KOPT-K1 (cell line): ENCODE data around the gene KNDC1.

Source experiments
- H3K27ac ChIP-seq: fragments of 200-600 bp; sonication (generic); 2 replicates; pipeline ENCODE4 v1.5.1; 2016; ENCODE audit warnings: antibody characterized with exemption, mild to moderate bottlenecking, low read depth, low read length; ENCODE audit not compliant: poor library complexity, severe bottlenecking
- H3K36me3 ChIP-seq: fragments of 200-600 bp; sonication (generic); 2 replicates; pipeline ENCODE4 v1.5.1; 2017; ENCODE audit warnings: antibody characterized with exemption, mild to moderate bottlenecking, low read length, moderate library complexity; ENCODE audit not compliant: insufficient read depth
- H3K9me3 ChIP-seq: fragments of 200-600 bp; sonication (generic); 2 replicates; pipeline ENCODE4 v1.5.1; 2017; ENCODE audit warnings: antibody characterized with exemption, low read length, mild to moderate bottlenecking; ENCODE audit not compliant: insufficient read depth, poor library complexity, severe bottlenecking

KNDC1 gene

GRCh38 chr10:133196936-133197758 lies 37.1 kb downstream of the KNDC1 start:
- Histone ChIP-seq H3K27ac (no peak overlapping the region), H3K9me3 (no peaks in the 10 kb centered on the region), H3K36me3 (no peaks in the 10 kb centered on the region)

GRCh38 chr10:133197786-133198185 lies 37.8 kb downstream of the KNDC1 start:
- no peaks in the 10 kb centered on the region for H3K36me3 ChIP-seq
- no peak overlapping the region for H3K27ac ChIP-seq
- H3K9me3 ChIP-seq = no peaks in the 10 kb centered on the region

DNA sequence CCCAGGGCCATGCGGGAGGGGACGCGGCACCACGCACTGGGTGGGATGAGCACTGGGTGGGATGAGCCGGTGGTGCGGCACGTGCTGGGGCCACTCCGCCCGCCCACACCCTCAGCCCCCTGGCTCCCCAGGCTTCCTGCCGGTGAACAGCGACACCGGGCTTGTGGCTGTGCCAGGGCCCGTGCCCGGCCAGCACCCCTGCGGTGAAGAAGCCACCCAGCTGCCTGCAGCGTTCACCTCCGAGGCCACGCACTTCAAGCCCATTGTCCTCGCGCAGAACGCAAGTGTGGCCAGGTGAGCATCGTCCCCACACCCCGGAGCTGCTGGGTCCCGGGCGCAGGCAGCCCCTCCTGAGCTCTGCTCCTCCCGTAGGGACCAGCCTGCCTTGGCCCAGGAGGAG lies 38.2 kb downstream of the KNDC1 start:
- no peaks in the 10 kb centered on the region for H3K36me3 ChIP-seq
- no peak overlapping the region for H3K27ac ChIP-seq
- no peaks in the 10 kb centered on the region for H3K9me3 ChIP-seq

DNA sequence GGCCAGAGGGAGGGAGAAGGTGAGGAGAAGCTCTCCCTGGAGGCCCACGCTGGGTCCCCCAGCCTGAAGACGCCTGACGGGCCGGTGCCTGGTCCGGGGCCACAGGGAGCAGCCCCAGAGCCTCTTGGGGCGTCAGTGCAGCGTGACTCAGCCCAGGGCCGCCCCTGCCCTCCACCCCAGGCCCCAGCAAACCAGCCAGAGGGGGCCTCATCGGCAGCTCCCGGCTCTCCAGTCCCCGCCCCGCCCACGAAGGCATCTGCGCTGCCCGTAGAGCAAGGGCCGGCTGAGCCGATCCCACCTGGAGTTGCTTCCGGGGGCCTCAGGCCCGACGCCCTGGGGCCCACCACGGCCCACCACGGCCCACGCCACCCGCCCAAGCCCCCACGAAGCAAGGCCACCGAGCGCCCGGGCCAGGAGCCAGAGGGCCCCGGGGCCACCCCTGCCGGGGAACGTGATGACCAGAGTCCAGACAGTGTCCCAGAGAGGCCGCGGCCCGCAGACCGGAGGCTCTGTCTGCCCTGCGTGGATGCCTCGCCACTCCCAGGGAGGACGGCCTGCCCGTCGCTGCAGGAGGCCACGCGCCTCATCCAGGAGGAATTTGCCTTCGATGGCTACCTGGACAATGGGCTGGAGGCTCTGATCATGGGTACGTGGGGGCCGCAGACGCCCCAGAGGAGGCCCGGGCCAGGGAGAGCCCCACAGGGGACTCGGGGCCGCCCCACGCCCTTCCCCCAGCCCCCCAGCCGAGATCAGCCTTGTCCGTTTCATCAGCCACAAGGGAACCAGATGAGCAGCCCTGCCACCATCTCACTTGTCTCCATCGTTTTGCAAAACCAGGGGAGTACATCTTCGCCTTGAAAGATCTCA lies 38.8 kb downstream of the KNDC1 start:
- Histone ChIP-seq H3K9me3 (no peaks in the 10 kb centered on the region), H3K27ac (no peak overlapping the region), H3K36me3 (no peaks in the 10 kb centered on the region)

DNA sequence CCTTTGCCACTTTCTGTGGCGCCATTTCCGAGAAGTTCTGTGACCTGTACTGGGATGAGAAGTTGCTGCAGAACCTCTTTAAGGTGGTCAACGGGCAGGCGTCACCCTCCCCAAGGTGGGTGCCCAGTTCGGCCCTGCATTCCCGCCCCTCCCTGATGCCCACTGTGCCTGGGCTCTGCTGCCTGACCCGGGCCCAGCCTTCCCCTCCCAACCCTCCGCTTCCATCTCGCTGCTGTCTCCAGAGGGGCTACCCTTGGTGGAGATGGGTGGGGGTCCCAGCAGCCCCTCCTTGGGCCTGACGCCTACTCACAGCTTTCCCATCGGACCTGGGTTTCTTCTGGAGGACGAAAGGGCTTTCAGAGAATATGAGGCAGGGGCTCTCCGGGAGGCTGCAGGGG lies 39.5 kb downstream of the KNDC1 start:
- Histone ChIP-seq H3K36me3 (no peaks in the 10 kb centered on the region), H3K9me3 (no peaks in the 10 kb centered on the region), H3K27ac (no peak overlapping the region)

DNA sequence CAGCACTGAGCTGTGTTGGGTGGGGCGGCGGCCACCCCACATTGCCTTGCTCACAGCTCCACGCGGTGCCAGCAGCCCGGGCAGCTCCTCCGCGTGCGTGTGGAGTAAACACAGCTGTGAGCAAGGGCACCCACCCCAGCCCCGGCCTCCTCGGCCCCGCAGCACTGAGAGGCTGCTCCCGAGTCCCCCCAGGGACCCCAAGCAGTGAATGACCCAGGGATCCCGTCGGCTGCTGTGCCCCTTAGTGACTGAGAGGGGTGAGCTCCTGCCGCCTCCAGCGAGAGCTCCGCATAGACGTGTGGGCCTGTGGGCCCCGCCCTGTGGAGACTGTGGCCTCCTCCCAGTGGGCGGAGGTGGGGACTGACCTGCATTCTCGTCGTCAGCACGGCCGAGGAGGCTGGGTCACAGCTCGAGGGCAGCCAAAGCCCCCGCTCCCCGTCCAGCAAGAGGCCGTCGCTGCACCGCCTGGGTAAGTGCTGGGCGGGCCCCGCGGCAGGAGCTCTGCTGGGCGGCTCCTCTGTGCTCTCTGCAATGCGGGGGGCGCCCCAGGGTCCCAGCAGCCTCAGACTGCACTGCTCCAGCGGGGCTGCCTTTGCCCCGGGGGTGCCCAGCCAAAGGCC lies 40.1 kb downstream of the KNDC1 start:
- Histone ChIP-seq H3K27ac (no peak overlapping the region), H3K9me3 (no peaks in the 10 kb centered on the region), H3K36me3 (no peaks in the 10 kb centered on the region)

DNA sequence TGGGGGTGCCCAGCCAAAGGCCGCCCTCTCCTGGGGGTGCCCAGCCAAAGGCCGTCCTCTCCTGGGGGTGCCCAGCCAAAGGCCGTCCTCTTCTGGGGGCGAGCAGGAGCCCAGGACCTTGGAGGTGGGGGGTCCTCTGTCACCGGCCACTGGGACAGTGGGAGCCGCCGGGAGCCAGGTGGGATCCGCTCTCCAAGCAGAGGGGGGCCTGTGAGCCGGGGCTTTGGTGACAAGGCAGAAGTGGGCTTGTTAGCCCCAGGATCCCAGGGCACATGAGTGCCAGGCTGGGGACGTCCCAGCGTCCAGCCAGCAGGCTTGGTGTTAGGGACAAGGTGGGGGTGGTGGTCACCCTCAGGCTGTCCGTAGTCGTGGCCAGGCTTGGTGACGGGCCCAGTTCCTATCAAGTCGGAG lies 40.6 kb downstream of the KNDC1 start:
- Histone ChIP-seq H3K9me3 (no peaks in the 10 kb centered on the region), H3K36me3 (no peaks in the 10 kb centered on the region), H3K27ac (no peak overlapping the region)

- H3K36me3 ChIP-seq = no peaks in the 10 kb centered on the region
- H3K9me3 ChIP-seq = no peaks in the 10 kb centered on the region
- no peak overlapping the region for H3K27ac ChIP-seq
Measured at GRCh38 chr10:133201151-133201947, 41.3 kb downstream of the KNDC1 start.

DNA sequence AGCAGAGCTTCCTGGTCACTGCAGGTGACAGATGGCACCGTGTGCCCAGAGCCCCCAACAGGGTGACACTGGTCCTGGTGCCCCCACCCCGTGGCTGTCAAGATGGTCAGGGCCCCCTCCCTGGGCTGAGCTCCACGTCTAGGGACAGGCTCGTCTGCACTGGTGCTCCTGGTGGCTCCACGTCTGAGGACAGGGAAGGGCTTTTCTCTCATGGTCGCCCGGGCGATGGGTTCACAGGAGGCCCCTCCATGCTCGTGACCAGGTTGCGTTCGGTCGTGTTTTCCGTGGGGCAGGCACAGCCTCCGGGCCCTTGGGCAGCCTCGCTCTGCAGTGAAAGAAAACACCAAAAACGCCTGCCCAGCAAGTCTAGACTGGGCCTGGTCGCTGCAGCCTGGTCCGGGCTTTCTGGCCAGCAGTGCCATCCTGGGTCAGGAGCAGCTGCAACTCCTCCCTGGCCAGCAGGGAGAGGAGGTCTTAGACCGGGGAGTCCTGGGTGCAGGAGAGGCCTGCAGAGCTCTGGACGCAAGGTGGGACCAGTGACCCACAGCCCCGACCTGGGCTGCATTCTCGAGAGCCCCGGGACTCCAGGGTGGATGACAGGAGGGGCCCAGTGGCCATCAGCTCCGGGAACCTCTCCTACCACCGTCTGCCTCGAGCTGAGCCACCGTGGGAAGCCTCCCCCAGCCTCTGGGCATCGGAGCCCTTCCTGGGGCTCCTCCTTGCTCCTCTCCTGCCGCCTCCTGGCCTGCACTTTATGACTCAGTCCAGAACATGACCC lies 42.1 kb downstream of the KNDC1 start:
- Histone ChIP-seq H3K27ac (no peak overlapping the region), H3K36me3 (no peaks in the 10 kb centered on the region), H3K9me3 (no peaks in the 10 kb centered on the region)

DNA sequence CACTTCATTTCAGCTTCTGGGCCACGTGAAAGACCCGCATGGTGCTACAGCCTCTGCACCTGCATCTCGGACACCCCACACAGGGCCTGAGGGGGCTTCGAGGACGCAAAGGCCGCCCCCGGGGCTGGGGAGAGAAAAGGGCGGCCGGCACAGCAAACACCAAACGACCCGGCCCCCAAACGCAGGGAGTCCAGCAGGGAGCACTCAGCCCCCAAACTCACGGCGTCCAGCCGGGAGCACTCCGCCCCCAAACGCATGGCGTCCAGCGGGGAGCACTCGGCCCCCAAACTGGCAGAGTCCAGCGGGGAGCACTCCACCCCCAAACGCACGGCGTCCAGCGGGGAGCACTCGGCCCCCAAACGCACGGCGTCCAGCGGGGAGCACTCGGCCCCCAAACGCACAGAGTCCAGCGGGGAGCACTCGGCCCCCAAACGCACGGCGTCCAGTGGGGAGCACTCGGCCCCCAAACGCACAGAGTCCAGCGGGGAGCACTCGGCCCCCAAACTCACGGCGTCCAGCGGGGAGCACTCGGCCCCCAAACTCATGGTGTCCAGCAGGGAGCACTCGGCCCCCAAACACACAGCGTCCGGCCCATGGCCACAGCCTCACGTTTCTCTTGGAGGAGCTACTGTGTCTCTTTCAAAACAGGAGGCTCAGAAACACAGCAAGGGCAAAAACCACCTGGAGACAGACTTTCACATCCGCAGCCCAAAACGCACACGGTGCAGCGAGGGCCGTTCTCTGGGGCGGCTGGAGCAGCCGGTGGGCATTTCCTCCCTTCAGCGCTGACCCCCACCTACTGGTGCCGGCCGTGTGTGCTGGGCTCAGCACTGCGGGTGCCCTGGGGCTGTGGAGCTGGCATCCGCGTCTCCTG lies 43.0 kb downstream of the KNDC1 start:
- Histone ChIP-seq H3K27ac (no peak overlapping the region), H3K9me3 (no peaks in the 10 kb centered on the region), H3K36me3 (no peaks in the 10 kb centered on the region)

DNA sequence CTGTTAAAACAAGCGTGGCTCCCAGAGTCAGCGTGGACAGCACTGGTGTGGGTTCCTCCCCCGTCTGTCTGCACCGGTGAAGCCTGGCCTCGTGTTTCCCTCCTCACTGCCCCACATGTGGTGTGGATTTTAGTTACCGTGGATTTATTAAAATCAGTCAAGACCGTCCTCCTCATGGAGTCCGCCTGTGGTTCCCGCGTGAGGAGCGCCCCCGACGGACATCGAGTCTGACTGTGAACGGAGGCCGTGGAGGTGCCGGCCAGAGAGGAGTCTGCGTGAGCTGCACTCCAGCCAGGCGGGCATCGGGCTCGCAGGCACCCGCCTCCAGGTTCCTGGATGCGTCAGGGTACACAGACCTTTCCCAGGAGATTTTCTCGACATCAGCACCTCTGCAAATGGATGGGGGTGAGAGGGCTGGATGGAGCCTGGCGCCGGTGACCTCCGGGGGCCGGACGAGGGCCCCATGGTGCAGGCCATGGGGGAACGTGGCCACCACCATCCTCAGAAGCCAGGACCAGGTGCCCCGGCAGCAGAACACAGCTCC lies 43.7 kb downstream of the KNDC1 start:
- Histone ChIP-seq H3K36me3 (no peaks in the 10 kb centered on the region), H3K27ac (no peak overlapping the region), H3K9me3 (no peaks in the 10 kb centered on the region)

- Histone ChIP-seq H3K36me3 (no peaks in the 10 kb centered on the region), H3K9me3 (no peaks in the 10 kb centered on the region), H3K27ac (no peak overlapping the region)
Measured at GRCh38 chr10:133204226-133205015, 44.4 kb downstream of the KNDC1 start.
